NB4 (cell line): ENCODE results near the gene BBS7.

Experiments used
- CTCF ChIP-seq: IDR thresholded peaks from one replicate; pipeline ENCODE4 v1.5.1; 2012; ENCODE audit warnings: low read depth, low read length
- MAX ChIP-seq: IDR thresholded peaks from 2 replicates; pipeline ENCODE4 v1.6.1; 2011; ENCODE audit warnings: low read depth, low read length
- MYC ChIP-seq: IDR thresholded peaks from 2 replicates; pipeline ENCODE4 v1.6.1; 2011; ENCODE audit warnings: low read depth, low read length
- POLR2A ChIP-seq: IDR thresholded peaks from 2 replicates; pipeline ENCODE4 v1.6.1; 2011; ENCODE audit warnings: mild to moderate bottlenecking; ENCODE audit not compliant: insufficient read length; ENCODE audit errors: extremely low read depth

- TF ChIP-seq CTCF (no peak), POLR2A (no peak), MYC (no peak), MAX (no peak)
These were observed 42.4 kb downstream of the BBS7 start for GRCh38 chr4:121827853-121828252.
